ENCODE results near the gene PTPRG.
"Not testable (repeated sequence)": the region's sequence is repeated elsewhere in the genome, so short reads cannot be mapped to it uniquely, and the experiment has no call there.

PTPRG gene

DNA sequence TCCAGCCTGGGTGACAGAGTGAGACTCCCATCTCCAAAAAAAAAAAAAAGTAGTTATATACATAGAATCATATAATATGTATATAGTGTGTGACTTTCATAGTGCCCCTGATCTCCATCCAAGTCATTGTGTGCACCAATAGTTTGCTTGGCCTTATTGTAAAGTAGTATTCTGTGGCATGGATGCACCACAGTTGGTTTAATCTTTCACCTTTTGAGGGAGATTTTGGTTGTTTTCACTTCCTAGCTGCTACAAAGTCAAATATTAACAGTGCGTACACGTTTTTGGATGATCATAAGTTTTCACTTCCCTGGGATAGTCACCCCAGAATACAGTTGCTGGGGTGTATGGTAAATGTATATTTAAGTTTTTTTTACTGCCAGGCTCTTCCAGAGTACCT, 162.8 kb downstream of the PTPRG start:
- DNase-seq (ENCODE audit: low read depth in 2 of 2): no peak

DNA sequence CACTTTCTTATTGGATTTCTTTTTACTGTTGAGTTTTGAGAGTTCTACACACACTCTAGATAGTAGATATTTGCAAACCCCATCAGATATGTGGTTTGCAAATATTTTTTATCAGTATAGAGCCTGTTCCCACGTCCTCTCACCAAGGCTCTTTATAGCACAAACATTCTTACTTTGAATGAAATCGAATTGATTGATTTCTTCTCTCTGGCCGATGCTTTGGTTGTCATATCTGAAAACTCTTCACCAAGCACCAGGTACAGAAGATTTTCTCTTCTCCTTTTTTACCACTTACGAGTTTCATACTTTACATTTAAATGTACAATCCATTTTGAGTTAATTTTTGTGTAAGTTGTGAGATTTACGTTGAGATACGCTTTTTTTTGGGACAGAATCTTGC, 163.4 kb downstream of the PTPRG start:
- no peak for DNase-seq (ENCODE audit: low read depth in 2 of 2)

DNA sequence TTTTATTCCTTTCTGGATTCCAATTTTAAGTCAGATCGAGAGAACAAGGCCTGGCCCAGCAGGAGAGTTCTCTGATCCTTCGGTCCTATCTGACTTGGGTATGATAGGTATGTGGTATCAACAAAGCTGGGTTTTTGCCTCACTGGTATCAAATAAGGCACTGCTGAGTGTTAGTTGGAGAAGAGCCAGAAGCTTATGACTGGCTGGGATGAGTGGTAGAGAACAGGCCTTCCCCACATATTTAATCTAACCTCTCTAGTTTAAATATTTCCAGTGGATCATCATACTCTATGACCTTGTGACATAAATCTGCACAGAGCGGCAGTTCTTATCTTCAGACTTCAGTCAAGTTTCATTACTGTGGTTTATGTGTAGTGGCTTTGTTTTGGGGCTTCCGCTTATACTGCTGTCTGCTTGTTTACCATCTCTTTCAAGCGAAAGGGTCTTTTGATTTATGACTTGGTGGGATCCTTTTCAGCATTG, 164.5 kb downstream of the PTPRG start:
- no peak for DNase-seq (ENCODE audit: low read depth in 2 of 2)

DNA sequence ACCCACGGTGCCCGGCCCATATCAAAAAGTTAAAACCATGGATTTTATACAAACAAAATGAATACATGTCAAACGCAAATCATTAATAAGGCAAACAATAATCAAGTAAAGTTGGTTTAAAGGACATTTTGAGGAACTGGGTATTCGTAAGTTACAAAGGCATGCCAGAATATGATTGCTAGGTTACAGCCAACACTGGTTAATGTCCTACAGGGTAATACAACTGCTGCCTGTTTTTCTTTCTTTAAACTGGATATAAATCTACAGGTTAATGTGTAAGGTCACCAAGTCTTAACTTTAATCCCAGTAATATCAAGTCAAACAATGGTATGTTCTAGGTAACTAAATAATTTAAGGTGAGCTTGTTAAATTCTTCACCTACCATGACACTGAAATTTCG, 166.1 kb downstream of the PTPRG start:
- no peak for DNase-seq (ENCODE audit: low read depth in 2 of 2)

DNA sequence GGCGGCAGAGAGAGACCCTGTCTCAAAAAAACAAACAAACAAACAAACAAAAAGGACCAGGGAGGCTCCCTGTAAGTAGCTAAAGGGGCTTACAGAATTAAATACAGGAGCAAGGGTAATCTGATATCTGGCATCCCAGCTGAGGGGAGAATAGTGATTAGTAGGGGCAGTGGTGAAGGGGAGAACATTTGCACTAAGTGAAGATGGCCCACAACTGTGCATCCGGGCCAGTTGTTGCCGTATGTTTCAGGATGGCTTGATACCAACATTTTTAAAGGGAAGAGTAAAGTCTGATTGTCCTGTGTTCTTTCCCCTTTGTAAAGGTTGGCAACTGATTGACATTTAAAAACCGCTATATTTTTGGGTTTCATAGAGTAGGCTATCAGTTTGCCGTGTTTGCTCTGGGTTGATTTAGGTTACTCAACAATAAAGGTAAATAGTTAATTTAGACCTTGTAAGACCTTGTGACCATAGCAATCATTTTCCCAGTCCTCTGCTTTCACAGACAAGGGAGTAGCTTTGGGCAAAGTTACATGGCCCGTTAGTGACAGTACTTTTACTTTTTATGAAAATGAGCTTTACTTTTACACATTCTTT, 167.8 kb downstream of the PTPRG start:
- DNase-seq (ENCODE audit: low read depth in 2 of 2): no peak

DNA sequence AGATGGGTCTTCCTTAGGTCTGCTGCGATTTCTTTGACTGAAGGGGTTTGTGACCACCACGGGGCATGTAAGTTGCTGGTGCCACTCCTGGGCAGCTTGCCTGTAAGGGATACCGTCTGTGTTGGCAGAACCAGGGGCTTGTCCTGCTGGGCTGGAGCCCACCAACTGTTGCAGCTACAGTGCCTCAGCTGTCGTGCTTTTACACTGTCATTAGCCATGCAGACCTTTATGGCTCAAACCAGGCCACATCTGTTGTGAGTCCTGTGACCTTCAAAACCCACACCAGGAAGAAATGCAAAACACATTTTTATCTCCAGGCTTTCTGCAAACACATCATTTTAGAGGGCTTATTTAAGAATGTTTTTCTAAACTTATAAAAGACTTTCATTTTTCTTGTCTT, 168.7 kb downstream of the PTPRG start:
- no peak for DNase-seq (ENCODE audit: low read depth in 2 of 2)

DNA sequence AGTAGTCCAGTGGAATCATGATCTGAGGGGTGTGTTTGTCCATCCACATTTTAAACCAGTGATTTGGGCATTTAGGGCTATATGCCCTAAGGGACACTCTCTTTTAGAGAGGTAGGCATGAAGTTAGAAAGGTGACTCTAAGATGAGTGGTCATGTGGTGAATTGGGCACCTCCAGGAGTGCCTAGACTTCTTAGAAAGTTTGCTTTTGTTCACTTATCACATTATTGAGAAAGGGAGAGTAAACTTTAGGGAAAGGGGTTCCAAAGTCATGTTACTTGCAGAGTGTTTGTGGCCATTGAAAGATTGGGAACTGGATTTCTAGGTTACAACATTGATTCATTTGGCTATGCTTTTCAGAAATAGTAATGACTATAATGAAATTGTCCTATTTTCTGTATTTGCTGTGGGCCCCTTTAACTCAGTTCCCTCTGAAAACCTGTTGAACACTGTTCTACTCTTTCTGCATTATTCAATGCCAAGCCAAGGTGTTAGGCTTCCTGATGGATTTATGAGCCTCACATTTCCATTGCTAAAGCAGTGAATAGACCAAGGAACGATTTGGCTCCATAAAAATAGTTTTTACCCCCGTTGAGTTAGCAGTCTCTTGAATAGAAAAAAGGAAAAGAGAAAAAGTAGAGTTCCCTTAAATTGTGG, 169.3 kb downstream of the PTPRG start:
- no peak for DNase-seq (ENCODE audit: low read depth in 2 of 2)

DNA sequence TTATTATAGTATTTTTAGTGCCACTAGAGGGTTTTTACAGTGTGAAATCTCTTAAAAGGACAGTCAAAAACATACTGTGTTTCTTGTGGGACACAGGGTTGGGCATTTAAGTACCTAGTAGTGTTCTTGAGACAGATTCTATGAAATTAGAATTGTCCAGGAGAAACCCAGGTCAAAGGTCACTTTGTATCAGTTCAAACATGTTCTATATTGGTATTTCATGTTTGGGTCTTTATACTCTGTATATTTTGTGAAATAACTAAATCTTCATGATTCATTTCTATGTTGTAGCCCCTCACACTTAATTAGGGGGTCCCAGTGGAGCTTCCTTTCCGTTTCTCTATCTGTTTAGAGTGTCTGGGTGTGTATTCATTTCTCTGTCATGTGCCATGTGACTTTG, 171.6 kb downstream of the PTPRG start:
- DNase-seq (ENCODE audit: low read depth in 2 of 2): no peak

DNA sequence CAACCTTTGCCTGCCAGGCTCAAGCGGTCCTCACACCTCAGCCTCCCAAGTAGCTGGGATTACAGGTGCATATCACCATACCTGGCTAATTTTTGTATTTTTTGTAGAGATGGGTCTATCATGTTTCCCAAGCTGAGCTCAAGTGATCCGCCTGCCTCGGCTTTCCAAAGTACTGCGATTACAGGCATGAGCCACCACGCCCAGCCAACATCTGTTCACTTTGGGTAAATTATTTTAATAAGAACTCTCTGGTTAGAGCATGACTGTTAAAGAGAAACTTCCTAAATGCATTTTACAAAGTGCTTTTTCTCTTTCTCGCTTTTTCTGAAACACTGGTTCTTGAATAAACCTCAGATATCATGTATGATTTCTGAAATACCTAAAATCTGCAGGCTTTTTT, 172.5 kb downstream of the PTPRG start:
- DNase-seq (ENCODE audit: low read depth in 2 of 2): no peak

DNA sequence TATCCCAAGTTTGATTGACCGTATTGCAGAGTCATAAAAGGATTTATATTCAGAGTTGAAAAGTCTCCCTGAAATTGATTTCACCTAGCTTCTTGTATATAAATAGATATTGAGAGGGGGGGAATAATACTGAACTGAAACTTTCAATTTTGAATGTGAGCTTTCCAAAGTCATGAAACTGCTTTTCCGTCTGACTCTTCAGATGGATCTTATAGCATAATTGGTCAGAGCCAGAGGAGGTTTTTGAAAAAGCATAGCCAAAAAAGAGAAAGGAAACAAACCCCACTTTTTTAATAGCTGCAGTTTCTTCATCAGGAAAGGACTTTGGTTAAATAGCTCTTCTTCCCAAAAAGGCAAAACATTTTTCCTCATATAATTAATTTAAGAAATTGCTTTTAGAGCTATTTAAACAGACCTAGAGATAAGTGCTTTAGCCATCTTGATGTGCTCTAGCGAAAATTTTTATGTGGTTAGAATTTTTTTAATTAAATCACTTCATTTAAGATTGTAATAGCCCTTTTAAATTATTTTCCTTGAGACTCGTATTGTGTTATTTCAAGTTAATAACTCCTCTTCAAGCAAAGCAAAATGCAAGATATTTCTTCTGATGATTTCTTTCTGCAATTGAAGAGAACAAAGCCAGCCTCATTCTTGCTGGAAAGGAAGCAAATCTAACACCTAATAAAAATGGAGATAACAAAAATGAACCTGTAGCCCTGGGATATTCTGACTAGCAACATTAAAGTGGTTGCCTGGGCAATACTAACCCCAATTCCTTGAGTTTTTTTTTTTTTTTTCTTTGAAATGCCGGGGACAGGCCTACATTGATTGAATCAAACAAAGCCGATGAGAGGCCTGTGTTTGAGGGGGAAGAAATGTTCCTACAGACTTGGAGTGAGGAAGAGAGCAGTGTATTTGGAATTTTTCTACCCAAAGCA, 173.6 kb downstream of the PTPRG start:
- no peak for DNase-seq (ENCODE audit: low read depth in 2 of 2)

DNA sequence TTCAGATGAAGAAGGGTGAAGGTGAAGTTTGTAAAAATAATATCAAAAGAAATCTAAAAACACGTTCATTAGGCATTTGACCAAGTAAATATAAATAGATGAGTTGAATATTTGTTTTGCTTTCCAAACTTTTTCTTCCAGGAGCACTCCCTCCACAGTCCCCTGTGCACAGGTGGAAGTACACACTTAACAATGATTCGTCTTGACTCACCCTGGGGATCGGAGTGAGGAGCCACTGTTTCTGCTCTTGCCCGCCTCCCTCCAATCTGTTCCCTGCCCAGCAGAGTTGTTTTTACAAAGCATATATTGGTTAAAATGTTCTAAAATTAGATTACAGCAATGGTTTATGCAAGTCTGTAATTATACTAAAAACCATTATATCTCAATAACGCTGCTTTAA, 175.1 kb downstream of the PTPRG start:
- no peak for DNase-seq (ENCODE audit: low read depth in 2 of 2)

DNA sequence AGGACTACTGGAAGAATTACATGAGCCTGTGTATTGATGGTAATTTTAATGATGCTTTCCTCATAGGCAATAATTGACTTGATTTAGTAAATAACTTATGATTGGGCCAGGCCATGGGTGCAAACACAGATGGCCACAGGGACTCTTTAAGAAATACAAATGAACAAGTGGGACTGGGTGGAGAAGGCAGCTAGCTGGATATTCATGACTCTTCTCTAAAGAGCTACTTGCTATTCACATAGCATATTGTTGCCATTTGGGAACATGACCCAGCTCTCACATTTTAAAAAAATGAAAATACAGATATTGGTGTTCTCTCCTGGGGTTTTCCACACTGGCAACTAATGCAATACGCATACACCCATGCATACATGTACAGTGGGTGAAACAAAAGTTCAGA, 178.3 kb downstream of the PTPRG start:
- no peak for DNase-seq (ENCODE audit: low read depth in 2 of 2)

DNA sequence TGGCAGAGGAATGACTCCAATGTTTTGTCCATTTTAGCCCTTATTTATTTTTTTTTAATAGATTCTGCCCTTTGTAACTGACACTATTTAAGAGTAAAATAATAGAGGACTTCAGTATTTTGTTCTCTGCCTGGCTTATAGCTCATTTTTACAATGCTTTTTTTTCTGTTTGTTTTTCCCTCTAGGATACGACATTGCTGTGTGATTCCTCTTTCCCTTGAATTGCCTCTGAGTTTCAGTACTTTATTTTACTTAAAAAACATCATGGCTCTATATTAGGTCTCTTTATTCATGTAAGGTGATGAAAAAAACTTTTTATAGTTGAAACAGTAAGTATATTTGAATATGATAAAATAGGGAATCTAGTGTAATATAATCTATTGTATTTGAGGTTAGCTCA, 179.1 kb downstream of the PTPRG start:
- no peak for DNase-seq (ENCODE audit: low read depth in 2 of 2)

DNA sequence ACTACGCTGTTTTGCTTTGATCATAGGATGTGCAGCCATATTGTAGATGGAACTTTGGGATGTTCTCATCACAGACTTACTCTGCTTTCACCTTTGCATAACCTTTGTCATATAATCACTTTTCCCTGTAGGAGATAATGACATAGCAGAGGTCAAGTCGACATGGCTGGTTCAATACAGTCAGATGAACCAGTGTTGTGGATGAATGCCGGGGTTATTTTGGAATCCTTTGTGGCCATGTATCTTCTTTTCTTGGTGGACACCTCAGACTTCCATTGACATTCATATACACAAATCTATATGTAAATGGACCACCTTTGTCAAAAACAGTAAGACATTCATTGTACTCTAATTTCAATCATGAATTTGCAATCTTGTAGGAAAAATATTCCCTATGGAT, 180.2 kb downstream of the PTPRG start:
- no peak for DNase-seq (ENCODE audit: low read depth in 2 of 2)

DNA sequence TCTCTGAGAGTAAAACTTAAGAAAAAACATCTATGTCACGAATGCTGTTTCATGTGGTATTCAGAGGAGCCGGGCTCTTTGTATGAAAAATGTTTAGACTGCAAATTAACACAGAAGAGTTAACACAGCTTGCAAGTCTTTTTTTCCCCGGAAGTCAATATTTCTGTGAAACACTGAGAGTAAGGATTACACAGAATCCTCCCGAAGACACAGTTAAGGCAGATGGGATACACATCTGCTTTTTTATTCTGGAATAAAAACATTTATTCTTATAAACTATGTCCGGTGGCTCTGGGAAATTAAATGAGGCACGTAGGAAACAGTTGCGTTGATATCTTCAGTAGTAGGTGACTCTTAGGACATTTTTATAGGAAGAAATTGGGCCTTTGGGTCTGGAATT, 180.6 kb downstream of the PTPRG start:
- no peak for DNase-seq (ENCODE audit: low read depth in 2 of 2)

DNA sequence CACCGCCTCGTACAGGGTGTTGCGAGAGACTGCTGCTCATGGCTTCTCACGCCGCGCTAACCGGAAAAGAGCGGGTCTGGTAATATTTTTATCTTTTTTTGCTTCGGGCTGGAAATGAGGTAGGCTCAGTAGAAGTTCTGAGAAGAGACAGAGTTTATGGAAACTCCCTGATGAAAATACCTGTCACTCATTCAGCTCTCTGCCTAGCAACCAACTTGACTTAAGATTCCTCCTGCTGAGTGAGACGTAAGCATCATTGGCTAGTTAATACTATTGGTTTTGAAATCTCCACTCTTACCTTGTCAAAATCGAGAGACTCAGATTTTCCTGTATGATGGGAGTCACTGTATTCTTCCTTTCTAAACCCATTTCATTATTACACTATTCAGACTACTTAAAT, 181.7 kb downstream of the PTPRG start:
- DNase-seq (ENCODE audit: low read depth in 2 of 2): no peak

DNA sequence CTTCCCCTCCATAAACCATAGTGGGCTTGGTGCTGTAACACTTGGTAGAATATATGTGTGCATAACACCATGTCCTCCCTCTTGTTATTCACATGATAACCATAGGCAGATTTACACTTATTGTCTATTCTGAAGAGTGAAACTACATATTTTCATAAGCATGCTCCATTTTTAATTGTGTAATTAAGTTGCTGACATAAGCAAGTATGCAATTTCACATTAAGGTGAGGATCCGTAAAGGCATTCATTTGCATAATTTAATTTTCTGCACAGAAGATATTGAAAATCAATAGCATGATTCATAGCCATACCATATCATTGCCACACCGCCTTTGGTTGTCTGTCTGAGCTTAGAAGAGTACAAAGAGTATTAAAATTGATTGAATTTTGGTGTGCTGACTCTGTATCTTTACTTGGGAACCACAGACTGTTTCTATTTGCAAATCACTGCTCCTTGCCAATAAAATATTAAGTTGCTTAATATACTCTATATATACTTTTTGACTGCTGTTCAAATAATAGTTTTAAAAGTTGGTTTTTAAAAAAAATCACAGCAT, 182.4 kb downstream of the PTPRG start:
- no peak for DNase-seq (ENCODE audit: low read depth in 2 of 2)

DNA sequence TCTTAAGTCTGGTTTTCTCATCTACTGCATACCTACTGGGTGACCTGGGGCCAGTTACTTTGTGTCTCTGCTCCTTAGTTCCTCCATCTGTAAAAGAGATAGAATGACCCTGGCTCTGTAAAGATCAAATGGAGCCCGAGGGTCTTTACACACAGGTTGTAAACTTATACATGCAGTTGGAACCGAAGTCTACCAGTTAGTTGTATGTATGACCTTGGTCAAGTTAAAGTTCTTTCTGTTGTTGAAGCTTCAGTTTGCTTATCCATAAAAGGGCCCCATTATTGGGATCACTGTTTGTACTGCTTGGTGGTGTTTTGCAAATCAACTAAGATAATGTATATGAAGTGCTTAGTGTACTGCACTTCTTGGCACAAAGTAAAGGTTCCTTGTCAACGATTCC, 186.9 kb downstream of the PTPRG start:
- DNase-seq (ENCODE audit: low read depth in 2 of 2): no peak

DNA sequence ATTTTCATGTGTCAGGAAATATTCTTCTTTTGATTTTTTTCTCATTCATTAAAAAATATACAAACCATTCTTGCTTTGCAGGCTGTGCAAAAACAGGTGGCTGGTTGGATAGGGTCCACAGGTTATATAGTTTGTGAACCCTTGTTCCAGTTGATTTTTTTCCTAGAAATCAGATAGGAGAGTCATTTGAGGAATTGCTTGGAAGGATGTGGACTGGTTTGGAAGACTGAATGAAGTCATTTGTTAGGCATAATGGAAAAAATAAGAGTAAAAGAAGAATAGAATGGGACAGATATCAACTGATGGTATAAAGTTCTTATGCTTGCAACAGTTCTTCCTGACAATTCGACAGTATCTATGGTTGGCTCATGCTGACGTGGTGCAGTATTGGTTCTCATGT, 189.4 kb downstream of the PTPRG start:
- DNase-seq (ENCODE audit: low read depth in 2 of 2): no peak

DNA sequence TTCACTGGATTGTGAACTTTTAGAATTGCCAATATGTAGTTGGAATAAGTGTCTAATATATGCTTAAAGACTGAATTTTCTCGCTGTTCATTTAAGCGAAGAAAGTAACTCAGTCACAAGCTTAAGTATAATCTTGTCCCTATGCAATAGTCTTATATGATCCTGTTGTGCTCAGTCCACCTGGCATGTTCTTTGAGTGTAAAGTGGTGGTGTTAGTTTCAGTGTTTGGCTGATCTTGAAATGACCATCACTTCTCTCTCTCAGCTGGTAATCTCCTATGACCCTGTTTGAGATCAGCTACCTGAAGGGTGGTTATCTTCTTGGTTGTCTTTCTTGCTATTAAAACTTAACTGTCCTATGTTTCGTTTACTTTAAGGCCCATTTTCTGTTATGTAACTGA, 197.5 kb downstream of the PTPRG start:
- no peak for DNase-seq (ENCODE audit: low read depth in 2 of 2)

DNA sequence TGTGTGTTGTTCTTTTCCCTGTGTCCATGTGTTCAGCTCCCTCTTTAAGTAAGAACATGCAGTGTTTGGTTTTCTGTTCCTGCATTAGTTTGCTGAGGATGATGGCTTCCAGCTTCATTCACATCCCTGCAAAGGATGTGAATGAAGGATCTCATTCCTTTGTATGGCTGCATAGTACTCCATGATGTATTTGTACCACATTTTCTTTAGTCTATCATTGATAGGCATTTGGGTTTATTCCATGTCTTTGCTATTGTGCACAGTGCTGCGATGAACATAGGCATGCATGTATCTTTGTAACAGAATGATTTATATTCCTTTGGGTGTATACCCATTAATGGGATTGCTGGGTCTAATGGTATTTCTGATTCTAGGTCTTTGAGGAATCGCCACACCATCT, 199.4 kb downstream of the PTPRG start:
- not testable (repeated sequence) for DNase-seq (ENCODE audit: low read depth in 2 of 2)

DNA sequence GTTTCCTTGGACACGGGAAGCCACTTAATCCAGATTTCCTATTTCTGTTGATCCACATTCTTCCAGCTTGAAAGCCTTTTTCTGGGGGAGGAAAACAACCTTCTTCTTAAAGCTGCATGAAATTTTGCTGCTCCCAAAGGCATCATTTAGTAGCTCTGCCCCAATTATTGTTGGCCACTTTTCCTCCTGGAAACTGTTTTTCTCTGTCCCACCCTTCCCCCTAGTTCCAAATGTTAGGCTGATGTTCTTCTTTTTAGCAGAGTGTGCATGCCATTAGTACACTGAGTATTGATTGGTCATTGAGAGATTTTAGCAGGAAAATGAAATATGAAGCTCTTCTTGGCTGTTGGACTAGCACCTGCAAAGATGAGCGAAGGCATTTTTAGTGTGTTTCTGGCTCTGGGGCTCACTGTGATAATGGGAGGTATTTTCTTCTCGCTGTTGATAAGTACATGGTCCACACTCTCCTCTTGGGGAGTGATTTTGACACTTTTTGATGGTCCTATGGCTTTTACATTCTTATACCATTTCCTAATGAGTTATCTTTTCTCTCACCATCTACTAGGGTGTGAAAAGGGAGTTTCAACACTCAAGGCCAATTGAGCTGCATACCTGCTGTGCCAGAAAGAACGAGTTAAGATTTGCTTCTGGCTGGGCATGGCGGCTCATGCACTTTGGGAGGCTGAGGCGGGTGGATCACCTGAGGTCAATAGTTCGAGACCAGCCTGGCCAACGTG, 200.5 kb downstream of the PTPRG start:
- no peak for DNase-seq (ENCODE audit: low read depth in 2 of 2)
